Natural killer cell (primary cell): ENCODE measurements around the gene DCXR. TPM values are rescaled to one million over a fixed set of nuclear protein-coding genes. Genes with fewer than 3 reads are reported as not detected.

Experiments used
- ATAC-seq, 3 donors: fragments of 150-1000 bp in 2 of 3; fragments of 200-7000 bp in 1 of 3; cut with Tn5 transposase; 1 replicate in 1 of 3; 2 replicates in 2 of 3; pipeline ENCODE4 v1.10.0; 2021; ENCODE audit warnings: mild to moderate bottlenecking in 2 of 3, moderate library complexity in 2 of 3
- DNase-seq, 2 donors: peaks; one replicate each; pipeline versions ENCODE4 v3.0.0 to v3.0.0-alpha.2; 2013 to 2021; ENCODE audit warnings: mixed read lengths in 1 of 2
- H3K27ac ChIP-seq: one replicate; pipeline ENCODE4 v1.5.1; 2013; ENCODE audit warnings: mild to moderate bottlenecking, low read length
- H3K27me3 ChIP-seq: one replicate; pipeline ENCODE4 v1.6.1; 2013; ENCODE audit warnings: low read length; ENCODE audit not compliant: control insufficient read depth, insufficient read depth
- H3K36me3 ChIP-seq: one replicate; pipeline ENCODE4 v1.6.1; 2013; ENCODE audit warnings: low read length; ENCODE audit not compliant: control insufficient read depth, insufficient read depth
- H3K4me1 ChIP-seq: one replicate; pipeline ENCODE4 v1.6.1; 2013; ENCODE audit warnings: low read length; ENCODE audit not compliant: control insufficient read depth, insufficient read depth
- H3K4me3 ChIP-seq: one replicate; pipeline ENCODE4 v1.5.1; 2013; ENCODE audit warnings: low read length
- H3K9me3 ChIP-seq: one replicate; pipeline ENCODE4 v1.6.1; 2013; ENCODE audit warnings: low read length; ENCODE audit not compliant: control insufficient read depth, insufficient read depth
- H3K27ac Mint-ChIP-seq, 2 donors: one replicate each; pipeline ENCODE4 v1.8.0; 2022; ENCODE audit warnings: mild to moderate bottlenecking in 2 of 2, mixed read lengths in 2 of 2, moderate library complexity in 1 of 2
- H3K27me3 Mint-ChIP-seq, 2 donors: one replicate each; pipeline ENCODE4 v1.8.0; 2022; ENCODE audit warnings: low read depth in 2 of 2, mixed read lengths in 2 of 2
- H3K36me3 Mint-ChIP-seq: one replicate; pipeline ENCODE4 v1.8.0; 2022; ENCODE audit warnings: mixed read lengths
- H3K4me1 Mint-ChIP-seq, 2 donors: one replicate each; pipeline ENCODE4 v1.8.0; 2022; ENCODE audit warnings: mixed read lengths in 2 of 2
- H3K4me3 Mint-ChIP-seq: one replicate; pipeline ENCODE4 v1.8.0; 2022; ENCODE audit warnings: mild to moderate bottlenecking, moderate library complexity, mixed read lengths
- H3K9me3 Mint-ChIP-seq, 2 donors: one replicate each; pipeline ENCODE4 v1.8.0; 2022; ENCODE audit warnings: mixed read lengths in 2 of 2
- WGBS: methylation state at CpG from one replicate; pipeline ENCODE4 v1.1.7; 2013; ENCODE audit warnings: missing lambda C conversion rate; ENCODE audit not compliant: insufficient coverage; 5-methylcytosine and 5-hydroxymethylcytosine counted together
- intact Hi-C: fragments of 100-400 bp; cut with micrococcal nuclease; formaldehyde crosslinking; loops from one replicate; pipeline ENCODE4 v1.14.2; 2022
- total RNA-seq, 4 donors: library from RNA; stranded (reverse); fragments of 120-200 nt in 1 of 4; gene quantifications; one replicate each; pipeline versions ENCODE4 v1.2.3 to v1.2.4, GENCODE V29; 2013 to 2022
- TF ChIP-seq, protein P1 (sequence below): fragments of 200-600 bp; IDR thresholded peaks from one replicate; pipeline ENCODE4 v1.8.0; 2022; ENCODE audit warnings: antibody characterized with exemption

Gene DCXR
- total RNA-seq, 3 donors from 2014 or later (not counting 1 experiment from before 2014, with no cell fraction given), result 93.9 to 171 (median 145) TPM

DNA sequence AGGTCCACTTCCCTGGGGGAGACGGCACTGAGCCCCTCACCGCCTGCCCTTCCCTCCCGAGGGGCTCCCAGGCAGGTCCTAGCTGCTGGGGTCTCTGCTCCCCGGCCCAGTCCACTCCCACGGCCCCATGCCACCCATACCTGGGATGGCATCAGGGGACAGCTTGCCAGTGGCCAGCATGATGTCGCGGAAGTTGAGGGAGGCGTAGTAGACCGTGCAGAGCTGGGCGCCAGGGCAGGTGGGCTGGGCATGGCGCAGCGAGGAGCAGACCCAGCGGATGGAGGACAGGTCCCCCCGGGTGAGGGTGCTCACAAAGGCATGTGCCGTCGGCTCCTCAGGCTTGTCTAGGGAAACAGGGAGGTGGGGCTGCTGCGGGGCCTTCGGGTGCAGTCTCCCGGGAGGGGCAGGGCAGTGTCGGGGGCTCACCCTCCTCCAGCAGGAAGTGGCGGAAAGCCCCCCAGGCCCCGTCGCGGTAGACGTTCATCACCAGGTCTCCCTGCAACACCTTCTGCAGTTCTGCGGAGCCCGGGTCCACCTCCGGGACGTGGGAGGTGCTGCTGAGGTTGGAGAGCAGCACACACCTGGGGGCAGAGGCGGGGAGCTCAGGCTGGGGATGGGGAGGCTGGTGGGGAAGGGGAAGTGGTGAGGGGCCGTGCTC lies 47.0 kb upstream of the DCXR start:
- H3K4me3 ChIP-seq, result no peak overlapping the region
- DNase-seq, result no peak

DNA sequence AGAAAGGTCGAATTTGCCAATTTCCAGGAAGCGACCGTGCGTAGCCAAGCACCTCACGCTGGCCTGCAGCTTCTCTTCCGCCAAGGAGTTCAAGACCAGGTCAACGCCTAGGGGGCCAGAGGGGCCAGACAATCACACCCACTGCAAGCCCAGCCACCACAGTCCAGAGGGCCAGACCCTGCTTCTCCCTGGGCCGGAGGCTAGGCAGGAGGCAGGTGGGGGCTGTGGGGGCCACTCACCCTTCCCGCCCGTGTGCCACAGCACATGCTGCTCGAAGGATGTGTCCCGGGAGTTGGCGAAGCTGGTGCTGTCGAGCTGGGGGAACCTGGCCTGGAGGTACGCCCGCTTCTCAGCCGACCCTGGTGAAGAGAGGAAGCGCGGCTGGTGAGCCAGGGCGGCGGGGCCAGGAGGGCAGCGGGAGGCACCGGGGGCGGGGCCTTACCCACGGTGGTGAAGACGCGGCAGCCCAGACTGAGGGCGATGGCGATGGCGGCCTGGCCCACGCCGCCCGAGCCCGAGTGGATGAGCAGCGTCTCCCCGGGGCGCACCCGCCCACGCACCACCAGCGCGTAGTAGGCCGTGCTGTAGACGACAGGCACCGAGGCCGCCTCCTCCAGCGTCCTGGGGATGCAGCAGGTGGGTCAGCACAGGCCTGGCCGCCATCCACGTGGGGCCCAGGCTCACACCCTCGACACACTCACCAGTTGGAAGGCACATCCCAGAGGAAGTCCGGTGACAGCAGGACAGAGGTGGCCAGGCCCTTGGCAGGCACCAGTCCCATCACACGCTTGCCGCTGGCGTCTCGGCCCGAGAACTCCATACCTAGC lies 46.2 kb upstream of the DCXR start:
- Histone ChIP-seq H3K36me3 (peaks cover 63% of the 10 kb centered on the region), H3K4me1 (no peaks in the 10 kb centered on the region), H3K9me3 (no peaks in the 10 kb centered on the region), H3K4me3 (no peak overlapping the region), H3K27me3 (no peaks in the 10 kb centered on the region), H3K27ac (no peak overlapping the region)
- no peak for ATAC-seq
- Mint-ChIP-seq H3K4me3 (no peak overlapping the region), H3K4me1 (no peaks in the 10 kb centered on the region), H3K36me3 (no peaks in the 10 kb centered on the region), H3K27ac (no peak overlapping the region), H3K9me3 (no peaks in the 10 kb centered on the region), H3K27me3 (no peaks in the 10 kb centered on the region)
- 95% methylated on average over 55 of the region's 55 CpGs for WGBS
- TF ChIP-seq, protein P1, sequence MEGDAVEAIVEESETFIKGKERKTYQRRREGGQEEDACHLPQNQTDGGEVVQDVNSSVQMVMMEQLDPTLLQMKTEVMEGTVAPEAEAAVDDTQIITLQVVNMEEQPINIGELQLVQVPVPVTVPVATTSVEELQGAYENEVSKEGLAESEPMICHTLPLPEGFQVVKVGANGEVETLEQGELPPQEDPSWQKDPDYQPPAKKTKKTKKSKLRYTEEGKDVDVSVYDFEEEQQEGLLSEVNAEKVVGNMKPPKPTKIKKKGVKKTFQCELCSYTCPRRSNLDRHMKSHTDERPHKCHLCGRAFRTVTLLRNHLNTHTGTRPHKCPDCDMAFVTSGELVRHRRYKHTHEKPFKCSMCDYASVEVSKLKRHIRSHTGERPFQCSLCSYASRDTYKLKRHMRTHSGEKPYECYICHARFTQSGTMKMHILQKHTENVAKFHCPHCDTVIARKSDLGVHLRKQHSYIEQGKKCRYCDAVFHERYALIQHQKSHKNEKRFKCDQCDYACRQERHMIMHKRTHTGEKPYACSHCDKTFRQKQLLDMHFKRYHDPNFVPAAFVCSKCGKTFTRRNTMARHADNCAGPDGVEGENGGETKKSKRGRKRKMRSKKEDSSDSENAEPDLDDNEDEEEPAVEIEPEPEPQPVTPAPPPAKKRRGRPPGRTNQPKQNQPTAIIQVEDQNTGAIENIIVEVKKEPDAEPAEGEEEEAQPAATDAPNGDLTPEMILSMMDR, result no peak
- intact Hi-C loops, result no loop called here
- no peak for DNase-seq

More for the DNA sequence above, 47.0 kb upstream of the DCXR start:
- H3K4me1 Mint-ChIP-seq, result no peaks in the 10 kb centered on the region
- Histone ChIP-seq H3K36me3 (peaks cover 70% of the 10 kb centered on the region), H3K9me3 (no peaks in the 10 kb centered on the region), H3K27me3 (no peaks in the 10 kb centered on the region), H3K4me1 (no peaks in the 10 kb centered on the region), H3K27ac (no peak overlapping the region)
- ATAC-seq, result no peak
- no peak overlapping the region for H3K27ac Mint-ChIP-seq
- TF ChIP-seq, protein P1, result no peak
- no peak overlapping the region for H3K4me3 Mint-ChIP-seq
- WGBS, result 93% methylated on average over 31 of the region's 31 CpGs
- no peaks in the 10 kb centered on the region for H3K9me3 Mint-ChIP-seq
- H3K27me3 Mint-ChIP-seq, result no peaks in the 10 kb centered on the region
- intact Hi-C loops, result no loop called here
- no peaks in the 10 kb centered on the region for H3K36me3 Mint-ChIP-seq

DNA sequence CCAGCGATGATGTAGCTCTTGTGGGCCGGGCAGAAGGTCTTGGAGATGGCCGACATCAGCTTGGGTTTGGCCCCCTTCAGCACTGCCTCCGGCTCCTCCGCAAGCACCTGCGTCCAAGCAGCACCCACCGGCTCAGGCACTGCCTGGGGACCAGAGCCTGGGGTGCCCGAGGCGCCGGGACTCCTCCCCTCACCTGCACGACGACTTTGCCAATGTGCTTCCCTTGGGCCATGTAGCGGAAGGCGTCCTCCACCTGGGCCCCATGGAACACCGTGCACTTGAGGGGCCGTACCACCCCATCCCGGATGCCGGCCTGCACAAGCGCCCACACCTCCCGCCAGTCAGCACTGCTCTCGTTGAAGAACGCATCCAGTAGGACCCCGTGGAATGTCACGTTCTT lies 45.5 kb upstream of the DCXR start:
- ATAC-seq (no peak), DNase-seq (no peak)
- H3K4me3 Mint-ChIP-seq, result no peak overlapping the region
- no peaks in the 10 kb centered on the region for H3K4me1 Mint-ChIP-seq
- WGBS, result 97% methylated on average over 24 of the region's 24 CpGs
- no peaks in the 10 kb centered on the region for H3K4me1 ChIP-seq
- H3K9me3 ChIP-seq, result no peaks in the 10 kb centered on the region
- no peaks in the 10 kb centered on the region for H3K36me3 Mint-ChIP-seq
- no peak overlapping the region for H3K4me3 ChIP-seq
- H3K27me3 ChIP-seq, result no peaks in the 10 kb centered on the region
- TF ChIP-seq, protein P1, result no peak
- H3K36me3 ChIP-seq, result peaks cover 56% of the 10 kb centered on the region
- H3K9me3 Mint-ChIP-seq, result no peaks in the 10 kb centered on the region
- intact Hi-C loops, result no loop called here
- no peaks in the 10 kb centered on the region for H3K27me3 Mint-ChIP-seq
- no peak overlapping the region for H3K27ac Mint-ChIP-seq
- H3K27ac ChIP-seq, result no peak overlapping the region
